DOHH2 (cell line): ENCODE measurements around the gene SPDYE9.
"Not testable (repeated sequence)": the region's sequence is repeated elsewhere in the genome, so short reads cannot be mapped to it uniquely, and the experiment has no call there.

ENCODE experiments used
- CTCF ChIP-seq: fragments of 200-600 bp; sonication (generic); IDR thresholded peaks from one replicate; pipeline ENCODE4 v1.5.1; 2014; ENCODE audit warnings: antibody characterized with exemption, mild to moderate bottlenecking, low read depth, low read length; ENCODE audit not compliant: poor library complexity, severe bottlenecking
- EZH2phosphoT487 ChIP-seq: fragments of 200-600 bp; sonication (generic); IDR thresholded peaks from 2 replicates; pipeline ENCODE4 v1.6.1; 2017; ENCODE audit warnings: borderline replicate concordance, mild to moderate bottlenecking, antibody characterized with exemption, low read length, moderate library complexity, mixed read lengths

- TF ChIP-seq CTCF, EZH2phosphoT487: not testable (repeated sequence)
Observed at GRCh38 chr7:73130612-73131011, 44.8 kb upstream of the SPDYE9 start.
